Head of caudate nucleus (tissue), 42 donors: ENCODE measurements around the gene WDSUB1.

ENCODE experiments used
- DNase-seq, 42 donors: peaks; one replicate each; pipeline versions ENCODE4 v3.0.0 to v3.0.0-alpha.2; 2020 to 2021; ENCODE audit warnings: mixed read lengths in 7 of 42
- intact Hi-C: fragments of 100-400 bp; cut with DNase I; formaldehyde crosslinking; loops from one replicate; pipeline ENCODE4 v1.15.0; 2022

Gene WDSUB1, protein sequence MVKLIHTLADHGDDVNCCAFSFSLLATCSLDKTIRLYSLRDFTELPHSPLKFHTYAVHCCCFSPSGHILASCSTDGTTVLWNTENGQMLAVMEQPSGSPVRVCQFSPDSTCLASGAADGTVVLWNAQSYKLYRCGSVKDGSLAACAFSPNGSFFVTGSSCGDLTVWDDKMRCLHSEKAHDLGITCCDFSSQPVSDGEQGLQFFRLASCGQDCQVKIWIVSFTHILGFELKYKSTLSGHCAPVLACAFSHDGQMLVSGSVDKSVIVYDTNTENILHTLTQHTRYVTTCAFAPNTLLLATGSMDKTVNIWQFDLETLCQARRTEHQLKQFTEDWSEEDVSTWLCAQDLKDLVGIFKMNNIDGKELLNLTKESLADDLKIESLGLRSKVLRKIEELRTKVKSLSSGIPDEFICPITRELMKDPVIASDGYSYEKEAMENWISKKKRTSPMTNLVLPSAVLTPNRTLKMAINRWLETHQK

DNA sequence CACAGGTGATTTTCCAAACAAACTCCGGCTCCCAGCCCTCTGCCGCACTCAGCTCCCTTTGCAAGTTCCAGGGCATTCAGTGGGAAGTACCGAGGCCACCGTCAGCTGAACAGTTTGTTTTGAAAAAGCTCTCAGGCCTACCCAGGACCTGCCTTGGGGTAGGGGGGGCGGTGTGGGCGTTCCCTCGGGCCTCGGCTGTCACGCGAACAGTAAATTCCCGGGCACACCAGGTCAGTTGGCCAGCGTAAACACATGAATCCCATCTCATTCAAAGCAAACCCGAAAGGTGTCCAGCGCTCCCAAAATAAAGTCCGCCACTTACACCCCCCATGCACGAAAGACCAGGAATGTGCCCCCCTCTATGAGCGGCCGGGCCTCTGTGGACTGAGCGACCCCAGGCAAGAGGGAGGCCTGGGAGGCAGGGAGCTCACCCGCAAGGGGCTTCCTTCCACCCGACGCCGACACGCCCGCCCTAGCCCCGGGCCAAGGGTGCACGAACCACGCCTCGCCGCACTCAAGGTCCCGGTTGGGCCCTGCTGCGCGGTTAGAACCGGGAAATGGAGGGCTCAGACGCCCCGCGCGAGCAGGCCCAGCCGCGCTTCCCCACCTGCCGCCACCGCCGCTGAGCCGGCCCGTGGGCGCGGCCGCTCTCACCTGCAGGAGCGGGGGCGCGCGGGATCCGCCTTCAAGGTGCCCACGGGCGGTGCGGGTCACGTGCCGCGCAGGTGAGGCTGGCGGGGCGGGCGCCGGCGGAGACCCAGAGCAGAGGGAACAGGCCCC is at the start of gene WDSUB1:
TSS of gene WDSUB1 (minus strand) at position 775 of the 780 bp plus-strand sequence. CDS start 3,634 bp downstream, outside the sequence.
- peak; percentile 26 to 78 (median 55) for DNase-seq
- intact Hi-C loops: loop anchor here (10.0 kb wide), 1 partner anchor 429 kb away; the partner anchor contains the start of gene MARCHF7

GRCh38 chr2:159326569-159327255 is 40.2 kb upstream of the WDSUB1 start:
- no peak for DNase-seq
- intact Hi-C loops: no loop called here

DNA sequence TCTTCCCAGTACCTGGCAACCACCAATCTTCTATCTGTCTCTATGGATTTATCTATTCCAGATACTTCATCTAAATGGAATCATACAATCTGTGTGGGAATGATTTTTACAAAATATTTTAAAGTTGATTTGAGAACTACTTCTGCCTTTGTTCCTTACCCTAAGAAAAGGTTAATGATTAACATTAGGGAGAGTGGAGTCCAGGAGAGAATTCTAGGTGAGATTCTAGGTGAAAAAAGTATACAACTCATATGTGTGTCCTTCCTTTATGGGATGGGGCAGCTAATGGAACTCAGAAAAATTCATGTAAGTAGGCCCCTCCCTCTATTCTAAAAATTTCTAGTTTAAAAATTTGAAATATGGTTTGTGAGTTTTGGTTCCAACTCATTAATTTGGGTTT is 35.9 kb upstream of the WDSUB1 start:
- no peak for DNase-seq
- intact Hi-C loops: no loop called here

DNA sequence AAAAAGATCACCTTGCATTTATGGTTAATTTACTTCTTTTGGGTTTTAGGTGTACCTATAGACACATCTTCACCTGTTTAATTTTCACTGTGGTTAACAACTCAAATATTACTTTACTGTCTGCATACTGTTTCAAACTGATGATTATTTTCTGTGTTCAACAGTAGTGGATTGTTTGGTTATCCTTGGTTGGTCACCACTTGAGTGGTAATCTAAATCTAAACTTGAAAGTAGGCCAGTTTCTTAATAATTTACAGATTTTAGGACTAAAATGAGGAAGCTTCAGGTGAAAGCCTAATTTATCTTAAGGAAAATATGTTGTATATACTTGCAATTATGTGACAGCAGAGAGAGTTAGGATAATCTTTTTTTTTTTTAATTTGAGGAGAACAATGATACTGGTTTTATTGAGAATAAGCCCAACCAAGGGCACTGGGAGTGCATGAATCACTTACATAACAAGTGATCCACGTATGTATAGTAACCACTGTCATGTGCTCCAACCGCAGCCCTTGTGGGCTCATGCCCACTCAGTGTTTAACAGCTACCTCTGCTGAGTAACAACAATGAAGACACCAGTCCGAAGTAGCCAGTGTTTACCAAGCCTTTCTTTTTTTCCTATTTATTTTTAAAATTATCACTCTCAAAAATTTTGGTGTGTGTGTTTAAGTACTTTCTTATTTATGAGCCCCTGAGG is 31.0 kb upstream of the WDSUB1 start:
- intact Hi-C loops: no loop called here
- no peak for DNase-seq

DNA sequence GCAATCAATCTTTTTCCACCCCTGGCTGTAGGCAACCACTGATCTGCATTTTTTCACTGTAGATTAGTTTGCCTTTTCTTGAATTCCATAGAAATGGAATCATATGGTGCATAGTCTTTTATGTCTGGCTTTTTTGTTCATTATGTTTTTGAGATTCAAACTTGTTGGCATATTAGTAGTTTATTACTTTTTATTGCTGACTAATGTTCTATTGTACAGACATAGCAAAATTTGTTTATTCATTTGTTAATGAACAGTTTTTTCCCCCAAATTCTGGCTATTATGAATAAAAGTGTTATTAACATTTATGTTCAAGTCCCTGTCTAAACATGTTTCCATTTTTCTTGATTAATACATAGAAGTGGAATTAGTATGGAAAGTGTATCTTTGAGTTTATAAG is 21.4 kb upstream of the WDSUB1 start:
- intact Hi-C loops: no loop called here
- DNase-seq: no peak

- intact Hi-C loops: no loop called here
- DNase-seq: no peak
These were observed 14.1 kb upstream of the WDSUB1 start for GRCh38 chr2:159300586-159300985.

- no peak for DNase-seq
- intact Hi-C loops: no loop called here
These were observed 12.5 kb upstream of the WDSUB1 start for GRCh38 chr2:159298967-159299366.

- intact Hi-C loops: no loop called here
- no peak for DNase-seq
These were observed 10.7 kb upstream of the WDSUB1 start for GRCh38 chr2:159297042-159297707.

DNA sequence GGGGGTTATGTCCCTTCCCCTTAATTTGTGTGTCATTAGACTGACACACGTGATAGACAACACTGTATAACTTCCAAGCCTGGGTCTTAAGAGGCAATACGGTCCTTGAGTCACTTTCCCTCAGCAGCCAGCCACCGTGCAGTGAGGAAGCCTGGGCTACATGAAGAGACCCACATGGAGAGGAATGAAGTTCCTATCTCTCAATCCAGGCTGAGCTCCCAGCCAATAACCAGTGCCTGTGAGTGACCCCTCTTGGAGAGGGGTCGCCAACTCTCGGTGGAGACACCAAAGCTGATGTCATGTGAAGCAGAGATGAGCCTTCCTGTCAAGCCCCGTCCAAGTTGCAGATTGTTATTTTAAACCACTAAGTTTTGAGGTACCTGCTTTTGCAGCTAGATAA is 5.7 kb upstream of the WDSUB1 start:
- DNase-seq: no peak
- intact Hi-C loops: no loop called here

DNA sequence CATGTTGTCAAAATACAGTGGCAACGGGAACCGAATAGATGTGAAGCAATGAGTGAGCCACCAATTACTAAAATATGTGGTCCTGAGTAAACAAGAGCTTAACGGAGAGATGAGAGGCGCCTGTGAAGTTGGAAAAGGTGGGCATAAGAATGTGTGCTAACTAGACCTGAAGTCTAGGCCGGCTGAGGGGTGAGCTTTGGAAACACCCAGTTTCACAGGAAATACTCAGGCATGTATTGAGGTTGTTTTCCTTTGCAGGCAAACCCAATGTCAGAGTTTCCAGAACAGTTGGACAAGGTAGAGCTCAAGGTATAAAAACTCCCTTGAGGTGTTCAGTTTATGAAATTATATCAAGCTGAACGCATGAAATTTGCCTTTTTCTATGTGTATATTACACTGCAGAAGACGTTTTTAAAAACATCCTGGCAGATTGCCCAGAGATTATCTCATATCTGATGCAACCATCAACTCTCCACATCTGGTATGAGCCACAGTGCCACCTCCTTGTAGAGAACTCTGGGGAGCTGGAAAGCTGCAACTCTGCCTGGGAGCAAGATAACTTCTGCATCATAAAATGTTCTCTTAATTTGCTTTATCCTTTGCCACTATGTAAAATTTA is 3.9 kb upstream of the WDSUB1 start:
- intact Hi-C loops: no loop called here
- peak in 6 of 42 donors; percentile 11 to 54 (median 15) for DNase-seq

DNA sequence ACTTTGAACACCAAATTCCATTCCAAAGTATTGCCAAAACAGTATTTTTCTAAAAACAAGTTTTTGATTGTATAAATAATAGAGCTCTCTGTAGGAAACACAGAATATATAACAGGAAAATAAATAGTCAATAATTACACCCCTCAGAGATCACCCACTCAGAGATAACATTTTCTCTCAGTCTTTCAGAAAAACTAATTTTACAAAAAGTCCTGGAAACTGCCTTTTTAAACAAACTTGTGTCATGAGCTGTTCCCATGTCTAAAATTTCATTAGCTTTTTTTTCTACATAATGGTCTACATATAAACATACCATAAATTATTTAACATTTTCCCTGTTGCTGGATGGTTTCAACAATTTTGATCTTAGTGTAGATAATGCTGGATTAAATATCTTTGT is 1.2 kb upstream of the WDSUB1 start:
- intact Hi-C loops: loop anchor here (10.0 kb wide), 1 partner anchor 427 kb away; the partner anchor contains the start of gene MARCHF7
- DNase-seq: no peak

DNA sequence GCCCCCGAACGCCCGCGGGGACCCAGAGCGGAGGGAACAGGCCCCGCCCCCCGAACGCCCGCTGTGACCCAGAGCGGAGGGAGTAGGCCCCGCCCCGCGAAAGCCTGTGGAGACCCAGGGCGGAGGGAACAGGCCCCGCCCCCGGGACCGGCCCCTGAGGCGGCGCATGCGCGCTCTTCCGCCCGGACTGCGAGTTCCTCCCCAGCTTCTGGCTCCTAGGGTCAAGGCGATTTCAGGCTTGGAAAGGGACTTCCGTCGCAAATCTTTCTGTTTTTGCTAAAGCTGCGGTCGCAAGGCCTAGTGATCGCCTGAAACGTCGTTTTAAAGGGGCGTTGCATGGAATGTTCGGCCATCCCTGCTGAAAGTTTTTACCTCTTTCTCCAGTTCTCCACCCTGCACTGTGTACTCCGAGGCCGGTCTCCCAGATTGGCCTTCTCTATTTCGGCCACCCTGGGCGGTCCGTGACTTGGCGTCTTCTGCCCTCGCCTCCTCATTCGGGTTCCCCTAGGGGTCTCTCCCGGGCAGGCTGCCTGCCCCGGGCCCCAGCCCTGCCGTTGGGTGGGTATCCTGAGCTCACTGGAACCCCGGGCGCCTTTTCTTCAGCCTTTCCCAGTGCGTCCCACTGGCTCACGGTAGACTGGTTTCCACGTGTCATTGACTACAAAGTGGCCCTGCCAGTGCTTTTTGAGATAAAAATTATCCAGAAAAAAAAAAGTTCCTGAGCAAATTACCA is 372 bp upstream of the WDSUB1 start:
- intact Hi-C loops: loop anchor here (10.0 kb wide), 1 partner anchor 428 kb away; the partner anchor contains the start of gene MARCHF7
- peak; percentile 95 to 100 (median 99) for DNase-seq

GRCh38 chr2:159285433-159285832 is 1.1 kb downstream of the WDSUB1 start:
- intact Hi-C loops: loop anchor here (10.0 kb wide), 1 partner anchor 429 kb away; the partner anchor contains the start of gene MARCHF7
- no peak for DNase-seq

DNA sequence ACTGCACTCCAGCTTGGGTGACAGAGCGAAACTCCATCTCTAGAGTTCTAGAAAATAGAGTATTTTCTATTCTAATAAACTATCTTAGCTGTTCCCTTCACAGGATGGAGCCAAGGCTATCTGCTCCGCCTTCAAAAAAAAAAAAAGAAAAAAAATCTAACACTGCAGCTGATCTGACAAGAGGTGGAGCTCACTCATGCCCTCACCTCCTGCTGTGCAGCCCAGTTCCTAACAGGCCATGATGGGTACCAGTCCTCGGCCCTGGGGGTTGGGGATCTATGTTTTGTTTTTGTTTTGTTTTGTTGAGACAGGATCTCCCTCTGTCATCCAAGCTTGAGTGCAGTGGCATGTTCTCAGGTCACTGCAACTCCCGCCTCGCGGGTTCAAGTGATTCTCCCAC is 3.0 kb downstream of the WDSUB1 start:
- DNase-seq: no peak
- intact Hi-C loops: loop anchor here (10.0 kb wide), 1 partner anchor 431 kb away; the partner anchor contains the start of gene MARCHF7

GRCh38 chr2:159281002-159281401 is 5.5 kb downstream of the WDSUB1 start:
- intact Hi-C loops: loop anchor here (10.0 kb wide), 1 partner anchor 434 kb away; the partner anchor contains the start of gene MARCHF7
- no peak for DNase-seq

DNA sequence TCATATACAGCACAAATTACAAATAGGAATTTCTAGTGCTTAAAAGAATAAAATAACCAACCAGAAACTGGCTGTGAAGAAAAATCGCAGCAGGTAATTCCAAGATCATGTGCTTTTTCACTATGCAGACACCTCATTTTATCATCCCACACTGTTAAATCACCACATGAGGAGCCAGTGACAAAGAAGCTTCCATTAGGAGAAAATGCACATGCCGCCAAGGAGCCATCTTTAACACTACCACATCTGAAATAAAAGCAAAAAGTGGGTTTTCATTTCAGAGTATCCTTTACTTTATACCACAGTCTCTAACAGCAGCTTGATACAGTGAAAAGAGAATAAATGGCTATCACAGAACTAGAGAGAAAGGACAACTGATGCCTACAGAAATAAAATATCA is 6.8 kb downstream of the WDSUB1 start:
- no peak for DNase-seq
- intact Hi-C loops: loop anchor here (10.0 kb wide), 1 partner anchor 435 kb away; the partner anchor contains the start of gene MARCHF7

DNA sequence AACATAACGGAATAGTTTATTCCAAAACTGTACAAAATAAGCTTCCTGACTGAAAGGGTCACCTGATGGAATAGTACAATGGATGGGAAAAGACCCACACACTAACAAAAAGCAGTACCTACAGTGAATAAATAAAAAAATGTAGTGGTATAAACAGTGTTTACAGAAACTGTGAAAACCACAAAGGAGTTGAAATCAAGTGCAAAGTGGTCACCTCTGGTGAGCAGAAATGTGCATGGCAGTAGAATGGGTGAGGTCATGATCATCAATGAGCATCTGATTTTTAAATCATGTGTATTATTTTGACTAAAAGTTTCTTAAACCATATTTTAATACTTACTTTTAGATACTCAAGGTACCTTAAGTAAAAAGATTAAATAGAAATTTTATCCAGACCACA is 11.4 kb downstream of the WDSUB1 start:
- DNase-seq: no peak

More for the DNA sequence above, 11.4 kb downstream of the WDSUB1 start:
- intact Hi-C loops: no loop called here
